Heart left ventricle (tissue), 13 donors: ENCODE data around the gene LAMA3.

Source experiments
- CTCF ChIP-seq, 12 donors: fragments of 200-600 bp; sonication (generic) in 4 of 12; IDR thresholded peaks; one replicate each; pipeline versions ENCODE4 v1.5.0 to v1.8.0; 2018 to 2022; ENCODE audit warnings: antibody characterized with exemption in 12 of 12, mild to moderate bottlenecking in 5 of 12
- POLR2A ChIP-seq, 2 donors: fragments of 450-650 bp; IDR thresholded peaks; one replicate each; pipeline ENCODE4 v1.6.1; 2017; ENCODE audit warnings: antibody characterized with exemption in 2 of 2, mild to moderate bottlenecking in 2 of 2, moderate library complexity in 2 of 2
- donor health status: ischemic (EF 13 %, LVEDD 7.1; RV severe dilation, severe dysfunction).
- donor health status: DM: no; HTN: yes; CAD: no.
- donor health status: DM: no; HTN: no; CAD: no.
- donor health status: ischemic (EF 25% LVEDD 6.9; RV normal size, moderate dysfunction).
- donor health status: ischemic (EF 25% LVEDD 5.7; RV mildly dilated, moderate dysfunction).
- donor health status: ischemic (EF 35%, LVEDD 5.7; RV mildly dilated, moderate dysfunction).
- donor health status: nonischemic (EF 11% LVEDD 7.7; RV severe dilation, severe dysfunction).
- donor health status: DM: yes; HTN: yes; CAD: no.
- donor health status: PGD.
- donor health status: ischemic (EF 29% LVEDD 5.4; RV normal size, mild dysfunction).
- donor health status: nonischemic (EF 23%, LVEDD 6.1; RV moderate dilation, normal function).

- TF ChIP-seq POLR2A (IDR thresholded peaks at IDR 0.05) (no peak), CTCF (IDR thresholded peaks at IDR 0.05) (no peak)
Observed at GRCh38 chr18:23658285-23658684, 31.0 kb upstream of the LAMA3 start.
